Thyroid gland (tissue), 4 donors: ENCODE data around the gene RARRES1.

Experiments
- CTCF ChIP-seq, 6 experiments: fragments of 200-600 bp in 3 of 6; fragments of 450-650 bp in 3 of 6; sonication (generic) in 3 of 6; IDR thresholded peaks; one replicate each; pipeline ENCODE4 v1.5.1; 2016 to 2019; ENCODE audit warnings: antibody characterized with exemption in 6 of 6, mild to moderate bottlenecking in 2 of 6, inconsistent platforms in 1 of 6, moderate library complexity in 1 of 6
- POLR2A ChIP-seq, 2 donors: fragments of 450-650 bp; IDR thresholded peaks; one replicate each; pipeline ENCODE4 v1.6.1; 2017; ENCODE audit warnings: antibody characterized with exemption in 2 of 2, mild to moderate bottlenecking in 2 of 2, moderate library complexity in 1 of 2

- TF ChIP-seq CTCF (IDR thresholded peaks at IDR 0.05), result no peak
- no peak for TF ChIP-seq POLR2A (IDR thresholded peaks at IDR 0.05)
These were observed 571 bp upstream of the RARRES1 start for GRCh38 chr3:158732856-158733200.
